Measurements from ENCODE around the gene MYLIP. TPM values are rescaled to one million over a fixed set of nuclear protein-coding genes. Genes with fewer than 3 reads are reported as not detected.

MYLIP gene
- total and polyA plus RNA-seq, 2 of the 13 experiments (the other 11 are each of a cell fraction or from before 2014, with no cell fraction given), result 3.4 to 10.8 TPM

DNA sequence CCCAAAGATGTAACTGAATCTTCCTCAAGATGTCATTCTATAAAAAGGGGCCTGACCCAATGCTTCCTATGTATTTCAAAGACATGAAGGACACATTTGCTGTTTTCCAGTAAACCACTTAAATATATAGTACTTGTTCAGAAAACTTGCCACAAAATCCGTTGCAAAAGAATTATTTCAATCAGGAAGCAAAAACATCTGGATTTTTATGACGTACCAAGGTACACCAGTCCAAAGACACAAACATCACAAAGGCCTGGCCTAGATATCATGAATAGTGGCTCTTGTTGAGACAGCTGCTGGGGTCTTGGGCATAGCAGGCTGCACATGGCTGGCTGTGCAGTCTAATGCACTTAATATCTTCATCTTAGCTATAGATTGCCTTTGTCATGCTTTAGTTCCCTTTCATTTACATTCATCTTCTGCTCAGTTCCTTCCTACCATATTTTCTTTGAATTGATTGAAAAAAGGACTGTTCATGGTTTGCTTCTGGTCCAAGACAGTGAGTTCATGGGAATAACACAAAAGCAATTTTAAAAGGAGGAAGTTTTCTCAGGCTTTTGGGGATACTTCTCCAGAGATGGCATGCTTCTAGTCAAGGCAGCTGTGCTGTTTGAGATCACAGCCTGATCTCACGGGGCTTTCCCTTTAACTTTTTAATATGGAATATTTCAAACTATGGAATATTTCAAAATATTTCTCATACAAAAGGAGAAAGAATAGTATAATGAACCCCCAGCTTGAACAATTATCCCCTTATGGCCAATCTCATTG is 44.5 kb downstream of the MYLIP start:
- no peaks in the 10 kb centered on the region for H4K20me1 ChIP-seq (ENCODE audit: insufficient read depth, low read length)
- H3K4me2 ChIP-seq (ENCODE audit: low read depth, low read length), result no peak overlapping the region
- H3K27ac ChIP-seq (ENCODE audit: extremely low read length, insufficient read depth, low read length), result no peak overlapping the region
- H3K9me3 ChIP-seq (ENCODE audit: low read length), result no peaks in the 10 kb centered on the region
- CTCF ChIA-PET (ENCODE audit: low intra/inter-chr PET ratio, low total read pairs), result no interaction called here
- H2AFZ ChIP-seq (ENCODE audit: low read length), result no peak overlapping the region
- no TSS peak for BruUV-seq (replicated peaks)
- no peaks in the 10 kb centered on the region for H3K79me2 ChIP-seq (ENCODE audit: insufficient read depth, low read length)
- peaks cover 6% of the 10 kb centered on the region; the same call in 1 of the 2 replicates for H3K4me1 ChIP-seq (ENCODE audit: insufficient read depth, low read length)
- TF ChIP-seq, protein P1, sequence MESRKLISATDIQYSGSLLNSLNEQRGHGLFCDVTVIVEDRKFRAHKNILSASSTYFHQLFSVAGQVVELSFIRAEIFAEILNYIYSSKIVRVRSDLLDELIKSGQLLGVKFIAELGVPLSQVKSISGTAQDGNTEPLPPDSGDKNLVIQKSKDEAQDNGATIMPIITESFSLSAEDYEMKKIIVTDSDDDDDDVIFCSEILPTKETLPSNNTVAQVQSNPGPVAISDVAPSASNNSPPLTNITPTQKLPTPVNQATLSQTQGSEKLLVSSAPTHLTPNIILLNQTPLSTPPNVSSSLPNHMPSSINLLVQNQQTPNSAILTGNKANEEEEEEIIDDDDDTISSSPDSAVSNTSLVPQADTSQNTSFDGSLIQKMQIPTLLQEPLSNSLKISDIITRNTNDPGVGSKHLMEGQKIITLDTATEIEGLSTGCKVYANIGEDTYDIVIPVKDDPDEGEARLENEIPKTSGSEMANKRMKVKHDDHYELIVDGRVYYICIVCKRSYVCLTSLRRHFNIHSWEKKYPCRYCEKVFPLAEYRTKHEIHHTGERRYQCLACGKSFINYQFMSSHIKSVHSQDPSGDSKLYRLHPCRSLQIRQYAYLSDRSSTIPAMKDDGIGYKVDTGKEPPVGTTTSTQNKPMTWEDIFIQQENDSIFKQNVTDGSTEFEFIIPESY (CRISPR knock-in tag; IDR thresholded peaks at IDR 0.05), result no peak
- TF ChIP-seq CCAR2 (optimal IDR thresholded peaks at IDR 0.05; ENCODE audit: low read depth, low read length), result no peak
- TF ChIP-seq, protein P2, sequence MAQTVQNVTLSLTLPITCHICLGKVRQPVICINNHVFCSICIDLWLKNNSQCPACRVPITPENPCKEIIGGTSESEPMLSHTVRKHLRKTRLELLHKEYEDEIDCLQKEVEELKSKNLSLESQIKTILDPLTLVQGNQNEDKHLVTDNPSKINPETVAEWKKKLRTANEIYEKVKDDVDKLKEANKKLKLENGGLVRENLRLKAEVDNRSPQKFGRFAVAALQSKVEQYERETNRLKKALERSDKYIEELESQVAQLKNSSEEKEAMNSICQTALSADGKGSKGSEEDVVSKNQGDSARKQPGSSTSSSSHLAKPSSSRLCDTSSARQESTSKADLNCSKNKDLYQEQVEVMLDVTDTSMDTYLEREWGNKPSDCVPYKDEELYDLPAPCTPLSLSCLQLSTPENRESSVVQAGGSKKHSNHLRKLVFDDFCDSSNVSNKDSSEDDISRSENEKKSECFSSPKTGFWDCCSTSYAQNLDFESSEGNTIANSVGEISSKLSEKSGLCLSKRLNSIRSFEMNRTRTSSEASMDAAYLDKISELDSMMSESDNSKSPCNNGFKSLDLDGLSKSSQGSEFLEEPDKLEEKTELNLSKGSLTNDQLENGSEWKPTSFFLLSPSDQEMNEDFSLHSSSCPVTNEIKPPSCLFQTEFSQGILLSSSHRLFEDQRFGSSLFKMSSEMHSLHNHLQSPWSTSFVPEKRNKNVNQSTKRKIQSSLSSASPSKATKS (CRISPR knock-in tag; IDR thresholded peaks at IDR 0.05), result no peak
- in situ Hi-C loops (cut with HindIII; ENCODE audit: extremely low pct_ligation_motif_present, low pct_unique_long_range_greater_than_20kb), result no loop called here
- no peak for FAIRE-seq
- no peak for ATAC-seq
- H3K36me3 ChIP-seq (replicated peaks in 1 of 2; ENCODE audit: control insufficient read depth in 1 of 2, insufficient read depth in 2 of 2, low read length in 2 of 2), result no peaks in the 10 kb centered on the region
- H3K27me3 ChIP-seq (ENCODE audit: control insufficient read depth in 1 of 2, insufficient read depth in 2 of 2, low read length in 2 of 2), result 0 out of 5 replicates have a peak, but pooled peaks cover 0 to 3% of the 10 kb centered on the region in 2 experiments
- H3K4me3 ChIP-seq (replicated peaks in 1 of 3; ENCODE audit: insufficient read depth in 1 of 3, low read depth in 2 of 3, low read length in 3 of 3), result no peak overlapping the region
- no peak for DNase-seq (ENCODE audit: low spot score)
- WGBS (ENCODE audit: low lambda C conversion rate), result 31% methylated on average over 3 of the region's 3 CpGs
- intact Hi-C loops (cut with micrococcal nuclease; ENCODE audit: unreplicated experiment), result no loop called here
- POLR2A ChIA-PET, result no interaction called here
- H3K9ac ChIP-seq (ENCODE audit: insufficient read depth, low read depth, low read length), result no peak overlapping the region
